CD4-positive, alpha-beta T cell treated with Interleukin-17A for 4 hours (primary cell): ENCODE measurements around the gene APOB.

Source experiments
- DNase-seq: peaks from one replicate; pipeline ENCODE4 v3.0.0-alpha.2; 2020; ENCODE audit warnings: mixed read lengths

The APOB gene

DNA sequence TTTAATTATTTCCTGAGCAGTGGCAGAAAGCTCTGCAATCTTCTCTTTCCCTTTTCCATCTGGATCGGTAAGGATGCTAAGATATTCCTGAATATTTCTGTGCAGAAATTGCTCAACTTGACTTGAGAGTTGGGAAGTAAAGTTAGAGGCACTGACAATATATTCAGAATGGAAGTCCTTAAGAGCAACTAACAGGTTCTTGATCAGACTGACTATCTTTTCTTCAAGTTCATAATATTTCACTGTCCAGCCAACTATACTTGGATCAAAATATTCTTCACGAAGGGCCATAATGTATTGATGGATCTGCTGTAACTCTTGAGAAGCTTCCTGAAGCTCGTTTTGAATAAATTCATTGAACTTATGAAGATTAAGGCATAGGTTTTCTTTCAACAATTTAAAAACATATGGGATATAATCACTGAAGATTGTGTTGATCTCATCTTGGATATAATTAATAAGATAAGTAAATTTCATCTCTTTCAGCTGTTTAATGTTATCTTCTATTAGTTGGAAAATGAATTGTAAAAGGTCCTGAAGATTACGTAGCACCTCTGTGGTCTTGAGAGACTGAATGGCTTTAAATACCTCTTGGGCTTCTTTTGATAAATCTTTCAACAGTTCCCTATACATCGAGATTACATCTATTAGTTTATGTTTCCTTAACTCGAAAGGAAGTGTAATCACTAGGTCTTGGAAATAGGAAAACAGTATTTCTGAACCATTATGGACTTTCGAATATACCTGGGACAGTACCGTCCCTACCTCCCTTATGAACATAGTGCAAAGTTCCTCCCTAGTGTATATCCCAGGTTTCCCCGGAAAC is 41.7 kb downstream of the APOB start:
- no peak for DNase-seq

DNA sequence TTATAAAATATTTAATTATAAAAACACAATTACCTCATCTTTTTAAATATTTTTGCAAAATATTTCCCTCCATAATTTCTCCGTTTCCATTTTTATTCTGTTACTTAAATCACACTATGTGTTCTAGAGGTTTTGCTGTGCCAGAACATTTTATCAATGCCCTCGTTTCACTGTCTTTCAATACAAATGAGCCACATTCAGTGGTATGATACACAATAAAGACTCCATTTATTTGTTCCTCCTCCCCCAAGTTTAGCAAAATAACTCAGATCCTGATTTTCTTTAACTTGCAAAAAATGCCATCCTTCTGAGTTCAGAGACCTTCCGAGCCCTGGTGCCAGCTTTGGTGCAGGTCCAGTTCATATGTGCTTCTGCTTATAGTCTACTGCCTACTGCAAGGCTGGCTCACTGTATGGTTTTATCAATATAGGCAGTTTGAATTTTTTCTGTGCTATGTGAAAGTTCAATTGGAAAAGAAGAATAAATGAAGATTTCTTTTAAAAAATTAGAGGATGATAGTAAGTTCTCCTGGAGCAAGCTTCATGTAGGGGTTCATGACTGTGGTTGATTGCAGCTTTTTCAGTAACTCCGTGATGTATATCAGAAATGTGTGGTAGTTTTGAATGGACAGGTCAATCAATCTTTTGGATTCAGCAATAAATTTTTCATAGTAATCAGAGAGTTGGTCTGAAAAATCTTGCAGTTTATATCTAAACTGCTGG is 42.5 kb downstream of the APOB start:
- DNase-seq: no peak

DNA sequence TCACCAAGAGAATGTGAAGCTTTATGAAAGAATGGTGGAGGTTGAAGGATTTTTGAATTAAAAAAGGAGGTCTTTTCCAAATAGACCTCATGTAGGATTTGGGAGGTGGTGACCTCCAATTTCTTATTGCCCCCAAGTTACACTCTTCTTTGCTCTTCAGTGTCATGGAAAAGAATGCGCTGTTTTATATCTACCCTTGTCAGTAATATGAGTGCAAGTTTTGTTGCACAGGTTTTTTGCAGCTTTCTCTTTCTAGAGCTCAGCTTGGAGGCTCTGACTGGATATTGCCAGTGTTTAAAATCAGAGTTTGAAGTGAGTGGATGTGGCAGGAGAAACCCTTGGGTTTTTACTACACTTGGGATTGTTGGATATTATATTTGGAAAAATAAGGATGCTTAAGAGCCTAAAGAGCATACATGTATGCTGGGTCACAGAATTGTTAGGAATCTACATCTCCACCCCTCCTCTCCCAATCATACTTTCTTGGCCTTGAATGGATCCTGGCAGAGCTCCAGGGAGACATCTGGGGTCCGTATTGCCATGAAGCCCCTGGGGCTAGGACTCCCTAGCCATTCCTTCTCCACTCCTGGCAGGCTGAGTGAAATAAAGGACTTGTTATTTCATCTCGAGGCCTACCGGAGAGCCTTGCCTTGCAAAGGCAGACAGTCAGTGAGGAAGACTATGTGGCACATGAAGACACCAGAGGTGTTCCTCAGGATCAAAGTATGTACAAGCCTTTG is 43.8 kb downstream of the APOB start:
- no peak for DNase-seq

DNA sequence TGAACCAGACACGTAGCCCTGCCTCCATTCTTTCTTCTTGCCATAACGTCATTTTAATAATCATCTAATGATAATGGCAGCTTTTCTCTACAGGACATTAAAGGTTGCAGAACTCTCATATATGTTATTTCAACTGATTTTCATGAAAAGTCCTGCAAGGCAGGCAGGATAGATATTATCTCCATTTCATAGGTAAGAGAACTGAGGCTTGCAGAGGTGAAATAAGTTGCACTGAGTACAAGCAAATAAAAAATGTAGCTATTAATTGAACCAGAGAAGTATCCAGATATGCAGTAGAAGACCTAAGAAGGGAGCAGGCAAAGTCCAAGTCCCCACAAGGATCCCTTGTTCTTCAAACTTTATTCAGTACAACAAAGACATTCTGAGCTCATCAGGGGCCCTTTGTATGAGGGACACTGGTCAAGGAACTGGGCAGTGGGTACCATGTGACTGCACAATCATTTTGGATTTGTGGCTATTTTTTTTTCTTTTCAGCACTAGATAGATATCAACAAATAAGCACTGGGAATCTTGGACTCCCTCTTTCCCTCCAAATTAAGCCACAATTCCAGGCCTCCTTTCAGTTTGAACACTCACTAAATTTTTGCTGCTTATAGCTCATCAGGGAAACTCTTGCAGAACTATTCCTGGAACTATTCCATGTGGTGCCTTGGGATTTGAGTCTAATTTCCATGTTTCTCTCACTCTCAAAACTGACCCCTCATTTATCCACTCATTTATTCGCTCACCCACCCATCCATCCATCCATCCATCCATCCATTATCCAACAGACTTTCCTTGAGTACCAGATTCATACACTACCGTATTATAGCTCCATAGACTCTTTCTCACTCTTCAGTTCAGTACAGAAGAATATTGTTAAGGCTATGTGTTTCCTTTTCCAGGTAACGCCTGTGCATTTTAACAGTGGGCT is 44.6 kb downstream of the APOB start:
- no peak for DNase-seq

DNA sequence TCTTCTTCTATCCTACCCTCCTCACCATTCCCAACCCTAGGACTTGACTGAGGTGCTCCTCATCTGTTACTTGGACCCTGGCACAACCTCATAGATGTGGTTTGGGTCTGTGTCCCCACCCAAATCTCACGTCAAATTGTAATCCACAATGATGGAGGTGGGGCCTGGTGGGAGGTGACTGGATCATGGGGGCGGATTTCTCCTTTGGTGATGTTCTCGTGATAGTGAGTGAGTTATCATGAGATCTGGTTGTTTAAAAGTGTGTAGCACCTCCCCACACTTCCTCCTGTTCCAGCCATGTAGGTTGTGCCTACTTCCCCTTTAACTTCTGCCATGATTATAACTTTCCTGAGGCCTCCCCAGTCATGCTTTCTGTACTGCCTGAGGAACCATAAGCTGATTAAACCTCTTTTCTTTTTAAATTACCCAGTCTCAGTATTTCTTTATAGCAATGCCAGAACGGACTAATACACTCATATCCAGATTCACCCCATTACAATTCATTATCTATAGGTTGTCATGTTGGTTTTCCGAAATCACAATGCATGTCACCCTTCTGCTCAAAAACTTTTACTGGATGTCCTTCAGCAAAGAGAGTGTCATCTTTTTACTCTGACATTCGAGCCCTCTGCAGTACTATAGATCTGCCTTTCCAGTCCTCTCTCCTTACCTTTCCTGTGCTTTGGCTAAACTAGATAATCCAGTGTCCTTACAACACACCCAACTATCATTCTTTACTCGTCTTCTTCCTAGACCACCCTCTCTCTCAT is 45.7 kb downstream of the APOB start:
- no peak for DNase-seq

DNA sequence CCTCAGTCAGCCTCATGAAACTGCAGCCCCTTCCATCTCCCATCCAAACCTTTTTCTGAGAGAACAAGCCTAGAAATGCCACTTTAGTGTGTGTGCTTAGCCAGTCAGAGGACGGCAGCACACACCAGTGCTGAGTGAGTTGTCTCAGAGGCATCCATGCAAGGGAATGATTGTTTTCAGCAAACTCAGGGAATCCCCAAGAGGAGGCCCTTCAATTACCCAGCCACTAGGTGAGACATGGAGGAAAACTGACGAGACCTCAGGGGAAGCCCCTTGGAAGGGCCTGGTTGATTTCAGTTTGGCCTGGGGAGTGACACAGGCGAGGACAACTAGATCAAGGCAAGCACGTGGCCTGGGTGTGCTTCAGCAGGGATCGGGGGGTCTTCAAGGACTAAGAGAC is 49.7 kb downstream of the APOB start:
- no peak for DNase-seq

DNA sequence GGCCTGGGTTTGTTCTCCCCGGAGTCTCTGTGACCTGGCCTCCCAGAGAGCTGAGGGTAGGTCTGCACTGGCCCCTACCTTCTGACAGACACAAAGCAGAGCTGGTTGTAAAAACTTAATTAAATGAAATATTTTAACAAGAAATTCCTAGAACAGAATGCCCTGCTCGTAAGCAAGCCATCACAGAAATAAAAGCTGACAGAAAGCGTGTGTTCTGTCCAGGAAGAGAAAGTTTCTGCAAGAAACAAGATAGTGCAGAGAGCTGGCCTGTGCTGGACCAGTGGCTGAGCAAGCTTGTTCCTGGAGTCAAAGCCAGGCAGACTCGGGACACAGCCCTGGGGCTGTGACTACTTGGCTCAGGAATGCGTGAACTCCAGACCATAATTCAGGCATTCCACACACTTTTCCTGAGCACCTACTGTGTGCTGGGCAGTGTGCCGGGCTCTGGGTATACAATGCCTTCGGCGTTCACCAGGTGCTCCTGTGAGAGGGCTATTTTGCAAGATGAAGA is 51.6 kb downstream of the APOB start:
- no peak for DNase-seq

DNA sequence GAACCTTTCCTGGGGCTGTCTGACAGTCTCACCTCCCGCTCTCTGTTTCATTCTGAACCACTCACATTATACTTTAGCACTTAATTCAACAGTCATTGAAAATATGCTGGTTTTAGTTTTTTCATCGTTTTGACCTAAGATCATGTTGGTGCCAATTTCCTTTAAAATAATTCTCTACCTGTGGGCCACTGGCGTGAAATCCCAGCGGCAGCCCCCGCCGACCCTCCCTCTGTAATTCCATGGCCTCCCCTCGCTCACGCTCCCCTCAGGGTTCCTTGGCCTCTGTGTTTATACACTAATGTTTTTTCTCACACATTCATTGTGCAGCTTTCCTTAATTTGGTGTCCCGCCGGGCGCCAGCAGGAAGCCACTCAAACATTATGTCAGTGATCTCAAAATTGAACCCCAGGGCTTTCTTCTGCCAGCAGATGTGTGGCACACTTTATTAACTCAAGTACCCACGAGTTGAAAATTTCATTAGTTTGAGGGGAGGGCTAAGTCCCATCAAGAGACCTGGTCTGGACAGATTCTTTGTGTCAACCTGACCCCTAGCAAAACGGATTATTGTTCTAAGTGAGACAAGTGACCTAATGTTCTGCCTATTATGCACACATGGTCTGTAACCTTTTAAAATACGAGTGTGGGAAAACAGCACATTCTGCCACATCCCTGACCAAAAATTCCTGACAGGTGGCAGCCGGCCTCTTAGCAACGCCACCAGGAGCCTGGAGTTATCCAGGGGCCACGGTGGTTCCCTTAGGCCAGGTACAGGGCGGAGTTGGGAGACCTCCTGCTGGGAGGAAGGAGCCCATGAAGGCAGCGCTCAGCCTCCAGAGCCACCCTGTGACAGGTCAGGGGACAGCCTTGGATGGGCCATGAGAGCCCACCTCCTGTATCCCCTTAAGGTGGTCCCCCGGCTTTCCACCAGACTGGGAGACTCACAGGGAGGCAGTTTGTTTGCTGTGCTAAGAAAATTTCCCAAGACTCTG is 53.1 kb downstream of the APOB start:
- DNase-seq: no peak

DNA sequence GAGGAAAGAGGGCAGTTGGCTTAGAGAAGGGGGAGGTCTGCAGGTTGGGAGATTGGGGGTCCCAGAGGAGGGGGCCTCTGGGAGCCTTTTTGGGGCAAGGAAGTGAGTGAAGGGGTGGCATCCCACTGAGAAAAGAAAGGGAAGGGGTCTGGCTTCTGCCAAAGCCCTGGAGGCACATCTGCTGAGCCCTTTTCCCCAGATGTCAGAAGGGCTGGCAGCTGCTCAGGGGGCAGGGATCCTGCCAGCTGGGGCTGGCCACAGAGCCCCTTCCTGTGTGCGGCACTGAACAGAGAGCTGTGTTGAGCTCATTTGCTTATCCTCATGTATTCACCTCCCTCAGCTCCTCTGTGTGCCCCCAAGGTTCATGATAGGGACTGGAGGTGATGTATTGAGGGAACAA is 54.5 kb downstream of the APOB start:
- DNase-seq: no peak

DNA sequence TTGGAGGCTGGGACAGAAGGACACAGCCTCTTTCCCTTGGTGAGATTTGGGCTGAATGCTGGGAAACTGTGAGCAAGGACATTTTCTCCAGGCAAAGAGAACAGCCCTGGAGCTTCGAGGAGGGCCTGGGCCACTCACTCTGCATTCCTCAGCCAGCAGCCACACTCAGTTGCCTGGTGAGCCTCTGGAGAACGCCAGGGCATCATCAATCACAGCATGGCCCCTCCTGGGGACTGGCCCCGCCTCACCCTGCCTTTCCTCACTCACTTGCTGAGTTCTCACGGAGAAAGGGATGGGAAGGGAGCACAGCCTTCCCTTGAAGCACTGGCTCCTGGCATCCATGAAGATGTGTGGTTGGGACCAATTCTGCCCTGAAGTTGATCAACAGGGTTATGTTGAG is 55.0 kb downstream of the APOB start:
- no peak for DNase-seq

DNA sequence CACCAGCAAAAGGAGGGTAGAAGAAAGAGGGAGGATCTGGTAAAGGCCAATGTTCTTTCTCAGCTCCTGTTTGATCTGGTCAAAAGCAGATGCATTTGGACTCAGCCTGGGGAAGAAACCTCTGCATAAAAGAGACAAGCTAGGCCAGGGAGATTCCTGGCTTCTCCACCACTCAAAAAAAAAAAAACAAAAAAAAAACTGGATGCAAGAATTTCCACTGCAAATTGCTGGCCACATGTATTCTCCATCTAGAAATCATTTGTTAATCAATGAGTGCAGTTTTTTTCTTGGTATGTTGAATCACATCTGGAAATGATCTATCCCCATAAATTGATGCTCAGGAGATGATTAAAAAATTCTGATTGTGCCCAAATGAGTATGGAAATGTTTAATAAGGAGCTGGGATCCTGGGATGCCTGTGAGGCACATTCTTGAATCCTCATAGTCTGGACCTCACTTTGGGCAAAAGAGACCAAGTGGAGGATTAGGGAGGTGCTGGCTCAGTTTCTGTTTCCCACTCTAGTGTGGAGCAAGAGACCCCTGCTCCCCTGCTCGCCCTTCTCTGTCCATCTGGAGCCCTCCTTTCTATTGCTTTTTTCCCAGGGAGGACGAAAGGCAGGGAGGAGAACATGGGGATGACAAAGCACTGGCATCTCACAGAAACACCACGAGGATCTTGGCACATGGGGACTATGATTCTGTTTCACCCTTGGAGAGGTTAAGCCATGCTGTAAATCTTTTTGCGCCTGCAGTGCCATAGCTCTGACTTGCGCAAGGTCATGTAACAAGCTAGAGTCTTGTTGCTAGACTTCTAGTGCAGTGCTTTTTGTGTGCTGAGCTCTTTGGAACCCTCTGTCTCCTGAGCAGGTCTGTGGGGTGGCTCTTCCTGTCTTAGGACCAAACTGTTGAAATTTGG is 57.6 kb downstream of the APOB start:
- no peak for DNase-seq

DNA sequence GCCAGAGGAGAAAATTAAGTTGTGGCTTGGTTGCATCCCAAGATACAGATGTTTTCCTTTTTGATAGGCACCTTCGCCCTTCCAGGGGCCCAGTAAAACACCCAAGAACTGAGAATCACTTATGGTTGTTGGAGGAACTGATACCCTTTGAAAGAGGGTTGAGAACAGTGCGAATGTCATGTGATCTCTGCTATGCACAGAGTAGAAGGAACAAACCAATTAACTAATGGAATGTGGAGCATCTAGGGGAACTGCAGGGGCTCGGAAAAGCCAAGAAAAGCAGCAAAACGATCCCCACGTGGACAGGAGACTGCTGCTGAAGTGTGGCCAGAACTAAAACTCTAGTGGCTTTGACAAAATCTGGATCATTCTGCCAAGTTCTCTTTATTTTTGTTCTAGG is 58.8 kb downstream of the APOB start:
- no peak for DNase-seq

DNA sequence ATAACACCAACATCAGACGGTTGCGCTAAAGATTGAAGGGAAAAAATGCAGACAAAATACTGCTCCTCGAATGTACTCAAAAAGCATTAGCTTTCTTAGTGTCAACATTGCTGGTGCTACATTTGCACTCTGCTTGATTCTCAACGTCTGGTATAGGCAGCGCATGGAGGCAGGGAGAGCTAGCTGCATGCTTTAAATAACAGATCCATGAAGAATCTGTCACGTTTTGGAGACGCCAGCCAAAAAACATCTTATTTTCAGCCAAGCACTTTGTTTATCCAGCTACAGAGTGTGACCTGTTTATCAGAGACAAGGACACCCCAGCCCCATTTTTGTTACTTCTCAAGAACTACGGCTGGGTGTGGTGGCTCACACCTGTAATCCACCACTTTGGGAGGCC is 59.5 kb downstream of the APOB start:
- DNase-seq: no peak

DNA sequence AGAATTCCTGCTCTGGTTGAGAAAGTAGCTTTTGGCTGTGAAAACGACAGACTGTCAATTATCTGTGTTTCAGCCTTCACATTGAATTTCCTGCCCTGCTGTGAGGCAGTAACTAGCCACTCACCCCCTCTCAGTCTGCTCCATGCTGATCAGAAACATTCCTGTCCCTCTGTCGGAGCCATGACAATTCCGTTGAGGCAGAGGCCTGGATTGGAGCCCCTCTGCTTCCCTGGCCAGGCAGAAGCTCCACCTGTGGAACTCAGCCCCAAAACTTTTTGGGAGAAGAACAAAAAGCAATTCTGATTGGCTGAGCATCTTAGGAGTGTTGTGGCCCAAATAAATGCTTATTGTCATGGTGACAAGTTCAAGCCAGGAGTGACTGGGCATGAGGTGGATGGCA is 60.0 kb downstream of the APOB start:
- DNase-seq: no peak

DNA sequence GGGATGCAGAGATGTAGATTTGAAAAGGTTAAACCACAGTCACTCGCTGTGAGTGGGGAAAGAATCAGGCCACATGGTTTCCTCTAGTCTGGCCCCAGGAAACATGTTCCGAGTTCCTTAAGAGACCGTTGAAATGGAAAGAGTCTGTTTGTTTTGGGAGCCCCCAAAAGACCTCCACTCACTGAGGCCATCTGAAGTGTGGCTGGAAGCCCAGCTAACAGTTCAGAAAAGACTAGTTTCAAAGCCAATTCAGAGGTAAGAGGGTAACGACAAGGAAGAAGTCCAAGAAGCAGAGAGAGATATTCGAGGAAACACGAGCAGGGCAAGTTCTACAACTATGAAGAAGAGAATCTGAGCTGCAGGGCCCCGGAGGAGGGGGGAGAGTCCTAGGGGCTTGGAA is 61.0 kb downstream of the APOB start:
- no peak for DNase-seq

DNA sequence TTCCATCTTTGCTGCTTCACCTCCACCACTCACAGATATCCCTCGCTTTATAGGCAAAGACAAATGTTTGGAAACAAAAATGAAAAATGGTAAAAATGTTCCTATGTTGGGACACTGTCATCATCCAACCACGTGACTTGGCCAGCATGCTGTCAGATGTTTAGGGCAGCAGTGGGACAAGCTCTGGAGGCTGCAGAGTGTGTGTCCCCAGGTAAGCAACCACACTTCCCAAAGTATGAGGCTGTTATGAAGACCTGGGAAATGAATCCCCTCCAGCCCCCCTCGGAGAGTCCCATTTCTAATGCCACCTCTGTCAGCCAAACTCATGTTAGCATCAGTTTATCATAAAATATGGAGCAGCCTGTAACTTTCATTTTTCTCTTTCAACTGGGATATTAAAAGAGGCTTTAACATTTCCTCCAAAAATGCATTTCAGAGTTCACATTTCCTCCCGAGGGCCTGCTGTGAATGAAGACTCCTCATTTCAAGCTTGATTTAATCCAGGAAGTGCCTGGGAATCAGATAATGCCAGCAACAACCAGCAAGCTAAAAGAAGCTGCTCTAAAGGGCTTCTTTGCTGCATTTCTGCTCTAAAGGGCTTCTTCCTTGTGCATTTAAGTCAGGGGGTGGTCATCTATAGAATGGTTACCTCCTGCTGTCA is 66.2 kb downstream of the APOB start:
- no peak for DNase-seq

DNA sequence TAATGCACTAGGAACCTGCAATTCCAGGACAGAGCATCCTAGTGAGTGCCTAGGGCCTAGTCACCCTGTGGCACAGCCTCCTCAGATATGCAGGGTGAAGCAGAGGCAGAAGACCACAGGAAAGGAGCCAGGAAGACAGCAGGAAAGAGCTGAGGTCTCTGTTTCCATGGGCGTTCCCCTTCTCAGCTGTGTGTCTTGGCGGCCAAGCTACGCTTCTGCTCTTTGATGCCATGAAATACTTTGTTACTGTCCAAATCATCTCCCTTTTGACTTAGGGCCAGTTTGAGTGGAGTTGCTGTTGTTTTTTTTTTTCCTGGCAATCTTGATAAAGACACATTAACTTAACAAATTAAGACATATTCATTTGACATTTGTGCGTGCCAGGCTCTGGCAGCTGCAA is 67.3 kb downstream of the APOB start:
- DNase-seq: no peak

DNA sequence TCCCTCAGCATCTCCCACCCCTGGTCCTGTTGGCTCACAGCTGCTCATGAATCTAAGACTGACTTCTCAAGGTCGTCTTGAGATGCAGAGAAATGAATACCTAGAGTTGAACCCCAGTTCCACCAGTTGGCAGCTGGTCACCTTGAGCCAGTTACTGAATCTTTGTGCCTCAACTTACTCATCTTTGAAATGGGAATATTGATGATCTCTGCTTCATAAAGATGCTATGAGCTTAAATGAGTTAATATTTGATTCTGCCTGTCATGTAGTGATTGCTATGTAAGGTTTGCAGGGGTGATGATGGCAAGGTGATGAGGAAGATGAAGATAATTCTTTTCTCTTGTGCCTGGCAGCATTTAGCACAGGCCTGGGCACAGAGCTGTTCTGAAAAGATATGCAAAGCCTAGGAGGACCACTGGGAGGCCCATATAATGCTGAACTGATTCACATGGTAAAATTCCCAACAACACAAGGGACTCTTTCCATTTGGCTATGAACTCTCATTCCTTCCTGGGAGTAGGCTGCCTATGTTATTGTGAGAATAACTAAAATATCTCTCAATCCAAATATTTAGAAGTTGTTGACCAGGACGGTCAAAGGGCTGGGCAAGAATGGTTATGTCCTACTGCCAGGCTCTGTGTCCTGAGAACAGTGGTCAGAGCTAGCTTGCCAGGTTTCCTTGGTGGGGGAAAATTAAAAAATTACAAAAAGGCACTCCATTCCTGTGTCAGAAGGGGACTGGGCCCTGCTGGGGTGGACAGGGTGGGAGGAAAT is 70.9 kb downstream of the APOB start:
- no peak for DNase-seq
